ENCODE results near the gene LRRC14B.

GRCh38 chr5:163338-163620 is 28.0 kb upstream of the LRRC14B start:
- TF ChIP-seq POLR2AphosphoS5 (IDR thresholded peaks at IDR 0.05; ENCODE audit: low read depth, low read length) (no peak), TAF1 (IDR thresholded peaks at IDR 0.05; ENCODE audit: low read depth, low read length) (no peak), POLR2A (IDR thresholded peaks at IDR 0.05; ENCODE audit: low read depth, low read length) (no peak), SPI1 (IDR thresholded peaks at IDR 0.05; ENCODE audit: low read depth, low read length) (no peak), PAX5 (IDR thresholded peaks at IDR 0.05; ENCODE audit: insufficient read depth, low read length, severe bottlenecking) (no peak), POU2F2 (IDR thresholded peaks at IDR 0.05; ENCODE audit: low read depth, low read length) (no peak)
